ENCODE results near the gene CMTR1. TPM values are rescaled to one million over a fixed set of nuclear protein-coding genes. Genes with fewer than 3 reads are reported as not detected.
"Not testable (repeated sequence)": the region's sequence is repeated elsewhere in the genome, so short reads cannot be mapped to it uniquely, and the experiment has no call there.

Gene CMTR1
- total RNA-seq, 2 experiments from 2014 or later, result 97.7 to 99.7 TPM

- H3K27ac Mint-ChIP-seq, result peak overlapping the region; percentile 56
- peaks cover 78% of the 10 kb centered on the region for H3K4me1 Mint-ChIP-seq
Observed at GRCh38 chr6:37491830-37492208, 58.8 kb downstream of the CMTR1 start.

GRCh38 chr6:37492236-37492972 is 59.4 kb downstream of the CMTR1 start:
- Mint-ChIP-seq H3K4me1 (peaks cover 83% of the 10 kb centered on the region), H3K27ac (peak overlapping the region; percentile 56), H3K27me3 (no peaks in the 10 kb centered on the region), H3K9me3 (no peaks in the 10 kb centered on the region), H3K36me3 (ENCODE audit: low read depth) (peaks cover 19% of the 10 kb centered on the region), H3K4me3 (no peak overlapping the region)
- CTCF ChIA-PET, result interaction anchor here (0.5 to 2.9 kb wide), 5 partner anchors 10 to 195 kb away, joined by 3 to 16 read pairs (median 4); no protein-coding TSS in a partner anchor
- DNase-seq, result no peak
- POLR2A ChIA-PET, result interaction anchor here (1.0 to 3.3 kb wide), 5 partner anchors 7 to 24 kb away, joined by 3 to 29 read pairs (median 5); partner anchors contain the start of gene CCDC167

More at GRCh38 chr6:37491830-37492208, 58.8 kb downstream of the CMTR1 start:
- no peak for DNase-seq
- peaks cover 19% of the 10 kb centered on the region for H3K36me3 Mint-ChIP-seq (ENCODE audit: low read depth)
- ChIA-PET CTCF (interaction anchor here (0.5 to 2.9 kb wide), 5 partner anchors 10 to 196 kb away, joined by 3 to 16 read pairs (median 4); no protein-coding TSS in a partner anchor), POLR2A (interaction anchor here (0.7 to 3.3 kb wide), 8 partner anchors 8 to 70 kb away, joined by 3 to 29 read pairs (median 4); partner anchors contain the start of gene CCDC167)
- no peaks in the 10 kb centered on the region for H3K9me3 Mint-ChIP-seq
- H3K4me3 Mint-ChIP-seq, result no peak overlapping the region
- H3K27me3 Mint-ChIP-seq, result no peaks in the 10 kb centered on the region

- POLR2A ChIA-PET, result interaction anchor here (3.1 to 3.3 kb wide), 2 partner anchors 9 to 24 kb away, joined by 27 to 29 read pairs; no protein-coding TSS in a partner anchor
- Mint-ChIP-seq H3K27me3 (no peaks in the 10 kb centered on the region), H3K36me3 (ENCODE audit: low read depth) (peaks cover 16% of the 10 kb centered on the region), H3K27ac (no peak overlapping the region), H3K4me3 (no peak overlapping the region), H3K9me3 (no peaks in the 10 kb centered on the region), H3K4me1 (peaks cover 85% of the 10 kb centered on the region)
- CTCF ChIA-PET, result interaction anchor here (2.9 kb wide), 1 partner anchor 24 kb away, joined by 15 read pairs; no protein-coding TSS in a partner anchor
- DNase-seq, result no peak
Observed at GRCh38 chr6:37492991-37493660, 60.1 kb downstream of the CMTR1 start.

- H3K27me3 Mint-ChIP-seq, result no peaks in the 10 kb centered on the region
- no peak for DNase-seq
- H3K27ac Mint-ChIP-seq, result no peak overlapping the region
- peaks cover 84% of the 10 kb centered on the region for H3K4me1 Mint-ChIP-seq
- POLR2A ChIA-PET, result interaction anchor here (3.3 to 3.5 kb wide), 2 partner anchors 9 to 23 kb away, joined by 22 to 27 read pairs; no protein-coding TSS in a partner anchor
- H3K9me3 Mint-ChIP-seq, result no peaks in the 10 kb centered on the region
- no peak overlapping the region for H3K4me3 Mint-ChIP-seq
- CTCF ChIA-PET, result interaction anchor here (2.1 kb wide), 1 partner anchor 72 kb away, joined by 6 read pairs; no protein-coding TSS in a partner anchor
- H3K36me3 Mint-ChIP-seq (ENCODE audit: low read depth), result peaks cover 14% of the 10 kb centered on the region
Observed at GRCh38 chr6:37493661-37493995, 60.6 kb downstream of the CMTR1 start.

GRCh38 chr6:37495244-37495934 is 62.4 kb downstream of the CMTR1 start:
- CTCF ChIA-PET, result interaction anchor here (0.9 to 2.1 kb wide), 4 partner anchors 10 to 197 kb away, joined by 3 to 6 read pairs (median 4); no protein-coding TSS in a partner anchor
- H3K9me3 Mint-ChIP-seq, result no peaks in the 10 kb centered on the region
- POLR2A ChIA-PET, result interaction anchor here (1.0 to 3.5 kb wide), 6 partner anchors 8 to 202 kb away, joined by 3 to 22 read pairs (median 4); partner anchors contain the start of genes CMTR1 and MDGA1
- no peak overlapping the region for H3K4me3 Mint-ChIP-seq
- peaks cover 16% of the 10 kb centered on the region for H3K36me3 Mint-ChIP-seq (ENCODE audit: low read depth)
- no peak for DNase-seq
- H3K27me3 Mint-ChIP-seq, result no peaks in the 10 kb centered on the region
- peak overlapping the region; percentile 48 for H3K27ac Mint-ChIP-seq
- H3K4me1 Mint-ChIP-seq, result peaks cover 84% of the 10 kb centered on the region

- no peak overlapping the region for H3K4me3 Mint-ChIP-seq
- H3K9me3 Mint-ChIP-seq, result no peaks in the 10 kb centered on the region
- H3K36me3 Mint-ChIP-seq (ENCODE audit: low read depth), result peaks cover 16% of the 10 kb centered on the region
- peaks cover 80% of the 10 kb centered on the region for H3K4me1 Mint-ChIP-seq
- POLR2A ChIA-PET, result interaction anchor here (1.6 to 3.5 kb wide), 2 partner anchors 19 to 50 kb away, joined by 5 to 22 read pairs; no protein-coding TSS in a partner anchor
- no peak for DNase-seq
- no peak overlapping the region for H3K27ac Mint-ChIP-seq
- H3K27me3 Mint-ChIP-seq, result no peaks in the 10 kb centered on the region
- CTCF ChIA-PET, result interaction anchor here (1.1 to 1.4 kb wide), 2 partner anchors 20 to 195 kb away, joined by 3 to 4 read pairs; no protein-coding TSS in a partner anchor
Observed at GRCh38 chr6:37496951-37497885, 64.2 kb downstream of the CMTR1 start.

- peak; percentile 97 for DNase-seq
- Mint-ChIP-seq H3K4me1 (peaks cover 83% of the 10 kb centered on the region), H3K4me3 (peak within 1 kb of the TSS; percentile 96), H3K27me3 (no peaks in the 10 kb centered on the region), H3K27ac (peak within 1 kb of the TSS; percentile 90), H3K9me3 (no peaks in the 10 kb centered on the region), H3K36me3 (ENCODE audit: low read depth) (peaks cover 13% of the 10 kb centered on the region)
- ChIA-PET POLR2A (interaction anchor here (0.7 to 10.5 kb wide), 7 partner anchors 8 to 470 kb away, joined by 4 to 225 read pairs (median 5); partner anchors contain the start of genes CMTR1 and MDGA1), CTCF (interaction anchor here (0.6 to 4.6 kb wide), 3 partner anchors 17 to 67 kb away, joined by 3 to 33 read pairs (median 3); no protein-coding TSS in a partner anchor)
Observed at GRCh38 chr6:37499433-37500293, 66.6 kb downstream of the CMTR1 start, which contains the start of gene CCDC167. CCDC167 (minus strand) TSS chr6:37499893; CDS start chr6:37499863, 30 bp downstream.

GRCh38 chr6:37500294-37500608 is 67.2 kb downstream of the CMTR1 start:
- Mint-ChIP-seq H3K9me3 (no peaks in the 10 kb centered on the region), H3K4me3 (peak overlapping the region; percentile 96), H3K4me1 (peaks cover 80% of the 10 kb centered on the region), H3K27ac (peak overlapping the region; percentile 90), H3K36me3 (ENCODE audit: low read depth) (peaks cover 11% of the 10 kb centered on the region), H3K27me3 (no peaks in the 10 kb centered on the region)
- DNase-seq, result no peak
- ChIA-PET POLR2A (interaction anchor here (0.7 to 10.5 kb wide), 7 partner anchors 8 to 471 kb away, joined by 4 to 225 read pairs (median 5); partner anchors contain the start of genes CMTR1 and MDGA1), CTCF (interaction anchor here (0.6 to 4.6 kb wide), 2 partner anchors 16 to 67 kb away, joined by 3 to 33 read pairs; no protein-coding TSS in a partner anchor)

- H3K27ac Mint-ChIP-seq, result peak overlapping the region; percentile 48
- H3K36me3 Mint-ChIP-seq (ENCODE audit: low read depth); DNase-seq; H3K9me3 Mint-ChIP-seq; H3K27me3 Mint-ChIP-seq; H3K4me3 Mint-ChIP-seq: not testable (repeated sequence)
- ChIA-PET POLR2A (interaction anchor here (1.6 to 10.5 kb wide), 4 partner anchors 9 to 68 kb away, joined by 6 to 225 read pairs (median 24); partner anchors contain the start of gene CMTR1), CTCF (interaction anchor here (1.3 to 4.6 kb wide), 3 partner anchors 13 to 18 kb away, joined by 3 to 33 read pairs (median 12); no protein-coding TSS in a partner anchor)
- H3K4me1 Mint-ChIP-seq, result peaks cover 74% of the 10 kb centered on the region
Observed at GRCh38 chr6:37500904-37501303, 67.9 kb downstream of the CMTR1 start.

GRCh38 chr6:37501632-37502491 is 68.8 kb downstream of the CMTR1 start:
- H3K27me3 Mint-ChIP-seq, result no peaks in the 10 kb centered on the region
- no peaks in the 10 kb centered on the region for H3K9me3 Mint-ChIP-seq
- peaks cover 7% of the 10 kb centered on the region for H3K36me3 Mint-ChIP-seq (ENCODE audit: low read depth)
- DNase-seq, result peak; percentile 56
- POLR2A ChIA-PET, result interaction anchor here (1.0 to 10.5 kb wide), 8 partner anchors 10 to 317 kb away, joined by 3 to 225 read pairs (median 6); partner anchors contain the start of genes CMTR1, MDGA1 and ZFAND3
- peak overlapping the region; percentile 45 for H3K4me3 Mint-ChIP-seq
- CTCF ChIA-PET, result interaction anchor here (0.7 to 4.6 kb wide), 6 partner anchors 7 to 64 kb away, joined by 3 to 33 read pairs (median 4); no protein-coding TSS in a partner anchor
- peak overlapping the region; percentile 97 for H3K27ac Mint-ChIP-seq
- H3K4me1 Mint-ChIP-seq, result peaks cover 68% of the 10 kb centered on the region

Data from activated CD4-positive, alpha-beta memory T cell treated with anti-CD3 and anti-CD28 coated beads, Interleukin-2, amount 10 ng/mL, durations not matched to agents 7 days and 5 days (primary cell).